Measurements from ENCODE around the gene SEMA5B.

SEMA5B gene

DNA sequence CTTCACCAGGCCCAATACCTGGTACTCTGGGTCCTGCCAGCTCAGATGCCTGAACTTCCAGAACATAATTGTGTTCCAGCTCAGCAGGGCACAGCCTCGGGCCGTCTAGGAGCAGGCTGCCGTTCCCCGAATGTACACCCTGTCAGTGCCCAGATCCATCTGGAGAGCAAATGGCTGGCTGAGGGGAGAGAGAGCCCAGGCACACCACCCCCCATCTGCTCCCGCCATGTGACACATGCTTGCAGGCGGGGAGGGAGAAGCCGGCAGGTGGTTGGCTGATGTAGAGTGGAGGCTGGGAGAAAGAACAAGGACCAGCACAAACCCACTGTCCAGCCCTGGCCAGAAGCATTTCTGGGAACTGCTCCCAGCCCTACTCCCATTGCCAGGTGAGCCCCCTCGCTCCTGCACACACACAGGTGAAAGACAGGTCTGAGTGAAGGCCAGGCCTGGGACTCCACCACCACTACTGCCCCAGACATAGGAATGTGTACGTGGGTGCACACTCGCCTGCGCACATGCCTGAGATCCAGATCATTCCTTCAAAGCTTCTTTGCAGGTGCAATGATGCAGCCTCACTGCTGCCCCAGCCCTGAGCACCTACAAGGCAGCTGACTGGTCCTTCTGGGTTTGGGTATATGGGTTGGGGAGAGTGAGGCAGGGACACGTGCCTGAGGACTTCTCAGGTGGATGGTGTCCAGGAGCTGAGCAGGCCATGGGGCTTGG, 53.5 kb downstream of the SEMA5B start:
- DNase-seq = peak in 1 of 2 experiments; percentile 48

DNA sequence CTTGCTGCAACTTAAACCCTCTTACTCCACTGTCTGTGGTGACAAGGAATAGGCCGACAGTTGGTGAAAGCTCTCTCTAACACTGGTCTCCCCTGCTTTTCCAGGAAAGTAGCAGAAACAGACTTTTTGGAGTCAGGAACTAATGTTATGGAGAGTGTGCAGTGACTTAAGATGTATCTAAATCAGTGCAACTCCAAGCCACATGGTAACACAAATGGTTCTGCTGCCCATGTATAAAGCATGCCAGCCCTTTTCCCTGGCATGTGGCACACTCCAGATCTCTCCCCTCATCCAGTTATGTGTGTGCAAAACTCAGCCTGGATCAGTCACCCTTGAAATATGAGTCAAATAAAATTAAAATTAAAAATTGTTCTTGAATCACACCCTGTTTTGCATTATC, 55.4 kb downstream of the SEMA5B start:
- no peak for DNase-seq

DNA sequence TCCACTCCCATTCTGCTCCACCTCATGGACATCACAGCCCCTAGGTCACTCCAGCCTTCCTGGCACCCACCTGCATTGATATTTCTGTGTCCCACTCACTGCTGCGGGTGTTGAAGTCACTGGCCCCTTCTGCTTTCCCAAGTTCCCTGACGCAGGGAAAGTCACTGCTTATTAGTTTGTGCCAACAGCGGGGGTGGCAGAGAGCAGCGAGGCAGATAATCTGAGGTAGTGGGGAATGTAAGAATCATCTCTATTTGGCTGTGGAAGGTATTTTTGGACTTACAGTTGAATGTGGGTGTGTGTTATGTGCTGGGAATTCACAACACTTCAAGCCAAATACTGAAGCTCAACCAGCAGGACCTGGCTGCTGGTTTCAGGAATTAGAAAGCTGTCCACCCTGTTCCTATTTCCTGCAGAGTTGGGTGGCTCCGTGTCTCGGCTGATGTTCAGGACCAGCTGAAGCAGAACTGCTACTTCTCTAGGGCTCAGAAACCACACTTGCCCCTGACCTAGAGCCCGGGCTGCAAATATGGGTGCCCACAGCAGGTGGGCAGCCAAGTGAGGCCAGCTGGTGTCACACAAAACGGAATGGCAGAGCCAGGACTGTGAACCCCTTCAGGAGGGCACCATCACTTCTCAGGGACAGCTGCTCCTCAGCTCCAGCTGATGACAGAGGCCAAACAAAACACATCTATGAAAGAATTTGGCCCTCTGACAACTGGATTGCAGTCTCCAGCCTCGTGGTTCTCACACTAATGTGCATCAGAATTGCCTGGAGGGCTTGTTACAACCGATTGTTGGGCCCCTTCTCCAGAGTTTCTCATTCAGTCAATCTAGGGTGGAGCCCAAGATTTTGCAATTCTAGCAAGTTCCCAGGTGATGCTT, 57.7 kb downstream of the SEMA5B start:
- peak in 1 of 2 experiments; percentile 51 for DNase-seq

DNA sequence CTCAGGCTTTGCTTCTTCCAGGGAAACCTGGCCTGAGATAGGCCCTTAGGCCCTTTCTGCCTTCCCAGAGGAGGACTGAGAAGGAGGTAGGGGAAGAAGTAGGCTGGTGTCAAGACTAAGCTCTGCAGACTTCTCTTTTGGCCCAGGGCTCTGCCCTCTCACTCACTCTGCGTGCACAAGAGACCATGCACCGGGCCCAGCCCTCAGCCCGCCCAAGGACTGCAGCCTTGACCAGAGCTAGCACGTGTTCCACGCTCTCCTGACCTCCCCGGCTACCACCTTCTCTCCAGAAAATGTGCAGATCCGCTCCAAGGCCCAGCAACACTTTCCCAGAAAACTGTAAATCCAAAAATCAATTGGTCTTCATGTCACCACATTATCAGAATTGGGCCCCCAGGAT, 59.8 kb downstream of the SEMA5B start:
- DNase-seq = no peak

DNA sequence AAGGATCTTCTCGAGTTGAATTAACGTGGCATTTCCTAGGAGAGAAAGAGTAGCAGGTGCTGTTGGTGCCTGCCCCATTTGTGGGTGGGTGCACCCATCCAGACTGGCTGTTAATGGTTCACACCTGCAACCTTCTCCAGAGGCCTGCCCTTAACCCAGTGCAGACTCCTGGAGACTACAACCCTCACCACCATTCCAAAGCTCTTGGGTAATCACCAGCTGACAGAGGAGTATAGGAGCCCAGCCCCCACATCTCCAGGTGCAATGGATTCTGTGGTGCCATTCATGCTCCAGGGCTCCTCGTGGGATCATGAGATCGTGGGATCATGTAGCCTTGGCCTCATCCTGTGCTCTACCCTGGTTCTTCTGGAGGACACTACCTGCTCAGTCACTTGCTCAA, 60.2 kb downstream of the SEMA5B start:
- no peak for DNase-seq

DNA sequence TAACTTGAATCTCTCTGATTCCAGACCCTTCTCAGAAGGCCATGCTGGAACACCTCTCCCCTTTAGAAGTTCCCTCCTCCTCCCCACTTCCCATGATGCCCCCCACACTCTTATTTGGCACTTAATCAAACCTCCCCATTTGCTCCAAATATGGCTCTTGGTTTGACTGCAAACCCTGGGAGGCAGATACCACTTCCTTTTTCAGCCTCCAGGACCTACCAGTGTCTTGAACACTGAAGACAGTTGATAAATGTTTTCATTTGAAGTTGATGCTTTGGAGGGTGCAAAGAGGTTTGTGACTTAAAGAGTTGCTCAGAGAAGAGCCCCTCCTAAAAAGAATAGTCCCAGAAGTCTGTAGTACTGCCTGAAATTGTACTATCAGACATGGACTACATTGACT, 61.5 kb downstream of the SEMA5B start:
- DNase-seq = no peak

DNA sequence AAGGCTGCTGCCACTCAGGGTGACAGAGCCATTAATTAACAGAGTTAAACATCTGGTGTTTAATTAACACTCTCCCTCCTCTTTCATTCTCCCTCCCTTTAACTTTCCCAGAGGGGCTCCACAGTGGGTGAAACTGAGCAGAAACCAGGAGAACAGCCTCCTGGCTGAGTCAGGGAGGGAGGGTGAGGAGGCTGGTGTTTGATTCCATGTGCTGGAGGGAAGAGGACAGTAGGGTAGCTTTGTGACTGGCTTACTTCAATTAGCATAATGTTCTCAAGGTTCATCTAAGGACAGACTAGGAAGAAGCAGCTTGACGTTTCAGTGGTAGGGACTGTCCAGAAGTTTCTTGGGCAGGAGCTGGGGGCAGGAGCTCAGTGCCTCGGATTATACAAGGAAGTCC, 62.8 kb downstream of the SEMA5B start:
- no peak for DNase-seq

DNA sequence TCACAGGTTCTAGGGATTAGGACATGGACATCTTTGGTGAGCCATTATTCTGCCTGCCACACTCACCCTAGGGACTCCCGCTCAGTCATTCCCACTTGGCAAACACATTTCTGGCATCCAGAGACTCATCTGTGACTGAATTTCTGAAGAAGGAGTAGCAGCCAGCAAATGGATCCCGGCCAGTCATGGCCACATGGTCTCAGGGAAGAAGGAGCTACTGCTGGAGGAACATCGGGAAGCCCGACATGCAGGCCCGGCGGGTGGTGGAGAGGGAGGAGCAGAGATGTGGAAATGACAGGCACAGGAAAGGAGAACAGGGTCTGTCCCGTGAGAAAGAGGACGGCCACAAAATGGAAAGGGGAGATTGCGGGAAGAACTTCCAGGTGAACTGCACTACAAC, 65.4 kb downstream of the SEMA5B start:
- DNase-seq = no peak

DNA sequence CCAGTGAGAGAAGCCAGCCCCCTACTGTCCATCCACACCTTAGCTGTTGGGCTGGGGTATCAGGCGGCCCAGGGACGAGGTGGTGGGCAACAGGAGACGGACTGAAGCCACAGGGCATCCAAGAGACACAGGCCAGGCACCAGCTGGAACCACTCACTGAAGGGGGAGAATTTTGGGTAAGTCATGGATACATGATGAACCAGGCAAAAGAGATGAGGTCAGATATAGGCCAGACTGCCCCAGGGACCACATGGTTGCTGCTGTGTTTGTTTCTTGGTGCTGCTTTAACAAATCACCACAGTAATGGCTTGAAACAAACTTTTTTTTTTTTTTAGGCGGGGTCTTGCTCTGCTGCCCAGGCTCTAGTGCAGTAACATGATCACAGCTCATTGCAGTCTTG, 66.4 kb downstream of the SEMA5B start:
- no peak for DNase-seq

DNA sequence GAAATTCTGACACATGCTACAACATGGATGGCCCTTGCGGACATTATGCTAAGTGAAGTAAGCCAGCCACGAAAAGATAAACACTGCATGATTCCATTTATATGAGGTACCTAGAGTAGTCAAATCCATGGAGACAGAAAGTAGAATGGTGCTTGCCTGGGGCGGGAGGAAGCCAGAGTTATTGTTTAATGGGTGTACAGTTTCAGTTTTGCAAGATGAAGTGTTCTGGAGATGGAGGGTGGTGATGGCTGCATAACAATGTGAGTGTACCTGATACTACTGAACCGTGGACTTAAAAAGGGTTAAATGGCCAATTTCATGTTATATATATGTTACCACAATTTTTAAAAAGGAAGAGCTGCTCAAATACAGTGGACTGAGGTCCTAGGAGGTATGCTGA, 66.9 kb downstream of the SEMA5B start:
- no peak for DNase-seq

DNA sequence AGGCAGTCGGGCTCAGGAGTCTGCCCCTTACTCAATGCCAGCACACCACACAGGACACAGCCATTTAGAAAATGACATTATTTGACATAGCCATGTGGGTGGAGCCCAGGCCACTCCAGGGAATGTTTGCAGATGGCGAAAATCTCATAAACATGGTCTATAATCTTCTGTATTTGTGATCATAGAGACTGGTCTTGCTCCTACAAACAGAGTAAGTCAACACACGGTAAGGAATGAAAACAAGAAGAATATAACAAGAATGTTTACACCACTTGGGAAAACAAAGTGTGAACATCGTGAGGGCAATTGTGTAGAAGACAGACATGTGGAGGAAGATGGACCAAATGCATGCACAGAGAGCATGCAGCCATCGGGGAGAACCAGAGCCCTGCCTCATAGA, 68.2 kb downstream of the SEMA5B start:
- DNase-seq = no peak

DNA sequence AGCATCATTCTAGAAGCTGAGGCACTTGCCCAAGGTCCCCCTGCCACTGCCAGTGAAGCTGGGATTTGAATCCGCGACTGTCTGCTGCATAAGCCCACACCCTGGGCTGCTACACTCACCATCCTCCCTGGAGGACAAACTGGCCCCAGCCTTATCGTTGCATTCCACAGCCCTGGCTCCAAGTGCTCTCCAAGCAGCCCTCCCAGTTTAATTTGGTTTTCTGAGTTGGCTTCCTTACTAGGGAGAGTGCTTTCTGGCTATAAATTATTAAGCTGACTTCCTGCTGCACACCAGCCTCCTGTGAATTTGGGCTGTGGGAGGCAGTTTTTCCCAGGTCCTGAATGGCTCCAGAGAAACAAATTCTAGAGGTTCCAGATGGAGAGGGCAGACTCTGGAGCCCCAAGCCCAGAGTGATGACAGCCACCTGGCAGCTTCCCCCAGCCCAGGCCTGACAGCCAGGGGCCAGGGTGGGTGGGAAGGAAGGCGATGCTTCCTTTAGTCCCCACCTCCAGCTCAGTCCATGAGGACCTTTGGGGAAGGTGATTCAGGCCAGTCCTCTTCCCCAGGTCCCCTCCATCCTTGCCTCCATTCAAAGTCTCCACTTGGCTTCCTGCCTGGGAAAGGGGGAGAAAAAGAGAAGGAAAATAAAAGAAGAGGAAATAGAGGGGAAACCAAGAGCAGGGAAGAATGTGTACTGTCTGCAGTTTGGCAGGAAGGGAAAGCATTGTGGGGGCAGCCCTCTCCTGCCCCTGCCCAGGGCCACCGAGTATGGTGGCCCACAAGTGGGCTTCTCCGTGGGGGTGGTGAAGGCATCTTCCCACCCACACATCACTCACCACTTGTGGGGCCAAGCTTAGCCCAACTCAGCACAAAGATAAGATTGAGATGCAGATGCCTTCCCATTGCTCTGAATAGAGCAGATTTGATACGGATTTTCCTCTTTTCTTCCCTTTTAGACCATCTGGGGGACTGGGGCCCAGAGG, 69.6 kb downstream of the SEMA5B start:
- no peak for DNase-seq

DNA sequence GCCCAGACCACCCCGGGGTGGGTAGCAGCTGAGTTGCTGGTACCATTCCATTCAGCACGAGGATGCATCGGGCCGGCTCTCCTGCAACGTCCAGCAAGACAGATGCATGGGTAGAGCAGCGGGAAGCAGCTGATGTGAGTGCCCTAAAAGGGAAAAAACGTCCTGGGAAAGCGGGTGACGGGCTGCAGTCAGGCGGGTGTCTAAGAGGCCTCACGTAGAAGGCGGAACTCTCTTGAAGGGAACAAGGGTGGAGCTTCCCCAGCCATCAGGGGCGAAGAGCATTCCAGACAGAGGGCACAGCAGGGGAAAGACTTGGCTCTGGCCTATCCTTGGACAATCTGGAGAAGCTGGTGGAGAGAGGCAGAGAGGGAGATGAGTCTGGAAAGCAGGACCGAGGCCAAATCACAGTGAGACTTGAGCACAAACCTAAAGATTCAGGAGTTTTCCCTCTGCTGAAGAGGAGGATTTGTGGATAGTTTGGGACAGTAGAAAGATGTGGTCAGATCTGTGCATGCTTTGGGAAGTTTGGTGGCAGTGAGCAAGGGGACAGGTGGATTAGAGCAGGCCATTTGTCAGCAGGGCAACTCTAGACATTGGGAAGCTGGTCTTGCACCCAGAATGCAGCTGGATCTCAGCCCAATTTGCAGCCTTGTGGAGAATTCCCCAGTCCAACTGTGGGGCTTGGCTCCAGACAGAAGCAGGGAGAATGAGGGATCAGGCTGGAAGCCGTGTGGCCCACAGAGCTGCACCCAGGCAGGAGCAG, 70.7 kb downstream of the SEMA5B start:
- no peak for DNase-seq

DNA sequence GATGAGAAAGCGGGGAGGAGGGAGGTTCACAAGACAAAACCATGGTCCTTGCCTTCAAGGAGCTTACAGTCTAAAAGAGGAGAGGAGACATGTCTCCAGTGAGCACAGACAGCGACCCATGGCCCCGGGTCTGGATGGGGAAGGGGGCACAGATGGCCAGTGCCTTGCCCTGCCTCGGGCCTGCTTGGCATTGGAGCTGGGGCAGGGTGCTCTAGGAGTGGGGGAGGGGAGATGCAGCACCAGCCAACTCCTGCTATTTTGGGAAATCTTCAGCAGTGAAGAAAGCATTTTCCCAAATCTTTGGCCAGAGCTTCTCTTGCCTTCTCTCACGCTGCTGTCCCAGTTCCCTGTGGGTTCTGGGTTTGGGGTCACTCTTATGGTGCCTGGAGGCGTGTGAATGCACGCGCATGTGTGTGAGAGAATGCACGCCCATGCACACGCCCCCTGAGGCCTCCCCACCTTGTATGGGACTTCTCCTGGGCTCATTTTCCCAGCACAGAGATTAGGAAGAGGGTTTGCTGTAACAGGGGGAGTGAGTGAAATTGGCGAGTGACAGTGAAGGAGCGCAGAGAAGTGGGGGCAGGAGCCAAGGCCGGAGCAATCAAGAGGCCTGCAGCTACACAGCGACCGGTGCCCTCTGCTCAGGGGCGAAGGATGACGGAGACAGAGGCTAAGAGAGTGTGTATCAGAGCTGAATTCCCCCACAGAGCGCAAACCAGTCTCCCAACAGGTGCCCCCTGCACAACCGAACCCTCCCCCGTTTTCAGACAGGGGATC, 71.5 kb downstream of the SEMA5B start:
- DNase-seq = no peak

DNA sequence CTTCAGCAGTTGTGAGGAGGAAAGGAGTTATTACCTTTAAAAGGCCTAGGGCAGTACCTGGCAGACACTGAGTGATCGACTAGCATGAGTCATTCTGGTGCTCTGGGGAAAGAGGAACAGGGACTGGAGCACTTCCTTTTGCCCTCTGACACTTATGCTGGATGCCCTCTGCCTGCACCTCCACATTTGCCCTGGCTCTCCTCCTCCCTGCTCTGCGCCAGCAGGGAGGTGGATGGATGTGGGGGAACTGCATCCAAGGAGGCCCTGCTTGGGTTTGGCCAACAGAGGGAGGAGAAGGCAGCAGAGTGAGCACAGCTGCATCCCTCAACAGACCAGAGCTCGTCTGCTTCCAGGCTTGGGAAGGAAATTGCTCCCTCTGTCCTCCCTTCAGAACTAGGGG, 75.0 kb downstream of the SEMA5B start:
- no peak for DNase-seq

DNA sequence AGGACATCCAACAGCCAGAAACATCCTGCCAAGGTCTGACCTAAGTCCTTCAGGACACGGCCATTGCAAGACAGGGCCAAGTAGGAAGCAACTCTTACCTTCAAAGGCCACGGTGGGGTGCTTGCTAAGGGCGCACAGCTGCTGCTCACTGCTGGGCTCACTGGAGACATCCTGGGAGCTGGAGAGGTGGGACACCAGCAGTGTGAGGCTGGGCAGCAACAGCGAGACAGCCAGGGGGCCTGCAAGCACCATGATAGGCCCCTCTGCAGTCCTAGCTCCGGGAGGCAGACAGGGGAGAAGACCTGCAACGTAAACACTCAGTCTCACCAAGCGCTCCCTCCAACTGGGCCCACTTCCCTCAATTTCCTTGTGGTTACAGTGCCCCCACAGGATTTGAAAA, 79.2 kb downstream of the SEMA5B start:
- no peak for DNase-seq

DNA sequence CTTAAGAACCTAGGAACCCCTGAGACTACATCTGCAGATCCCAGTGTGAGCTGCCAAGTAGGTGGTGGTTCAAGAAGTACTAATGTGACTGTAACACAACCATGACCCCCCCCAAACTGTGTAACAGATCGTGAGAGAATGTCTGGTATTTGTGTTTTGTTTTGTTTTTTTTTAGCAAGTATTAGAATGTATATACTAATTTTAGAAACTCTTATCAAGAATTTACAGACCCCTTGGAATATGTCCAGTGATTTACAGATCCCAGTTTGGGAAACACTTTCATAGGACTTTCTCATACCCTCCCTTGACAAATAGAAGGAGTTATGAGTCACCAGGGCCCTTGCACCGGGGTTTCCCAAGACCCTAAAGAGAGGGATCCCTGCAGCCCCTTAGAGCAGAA, 79.8 kb downstream of the SEMA5B start:
- no peak for DNase-seq

DNA sequence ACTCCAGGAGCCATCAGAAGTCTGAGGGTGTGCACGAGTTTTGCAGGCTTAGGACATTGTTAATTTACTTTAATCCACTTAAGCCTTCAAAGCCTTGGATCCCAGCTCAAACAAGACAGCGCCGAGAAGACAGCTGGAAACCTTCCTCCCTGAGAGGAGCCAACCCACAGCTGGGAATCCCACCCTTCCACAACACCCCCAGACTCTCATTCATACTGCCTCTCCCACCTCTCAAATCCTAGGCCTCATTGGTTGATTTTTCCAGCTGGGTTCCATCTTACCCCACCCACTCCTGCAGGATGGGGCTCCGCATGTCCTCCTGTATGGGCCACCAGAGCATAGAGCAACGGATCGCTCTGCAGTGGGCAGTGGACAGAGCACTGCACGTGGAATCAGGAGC, 80.4 kb downstream of the SEMA5B start:
- DNase-seq = no peak

DNA sequence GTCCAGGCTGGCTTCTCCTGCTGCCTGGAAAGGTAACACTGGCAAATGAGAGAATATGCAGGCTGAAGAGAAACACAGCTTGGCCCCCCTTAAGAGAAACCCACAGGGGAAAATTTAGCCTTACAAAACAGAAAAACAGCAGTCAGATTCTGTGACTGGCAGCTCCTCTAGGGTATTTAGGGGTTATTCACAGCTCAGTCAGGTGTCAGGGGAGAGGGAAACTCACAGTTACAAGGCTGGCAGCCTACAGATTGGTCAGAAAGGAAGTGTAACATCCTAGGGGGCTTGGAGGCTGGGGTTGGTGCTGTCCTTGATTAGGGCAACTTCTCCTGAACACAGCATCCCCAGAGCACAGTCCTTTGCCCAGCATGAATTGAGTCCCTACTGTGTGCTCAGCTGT, 81.4 kb downstream of the SEMA5B start:
- no peak for DNase-seq

DNA sequence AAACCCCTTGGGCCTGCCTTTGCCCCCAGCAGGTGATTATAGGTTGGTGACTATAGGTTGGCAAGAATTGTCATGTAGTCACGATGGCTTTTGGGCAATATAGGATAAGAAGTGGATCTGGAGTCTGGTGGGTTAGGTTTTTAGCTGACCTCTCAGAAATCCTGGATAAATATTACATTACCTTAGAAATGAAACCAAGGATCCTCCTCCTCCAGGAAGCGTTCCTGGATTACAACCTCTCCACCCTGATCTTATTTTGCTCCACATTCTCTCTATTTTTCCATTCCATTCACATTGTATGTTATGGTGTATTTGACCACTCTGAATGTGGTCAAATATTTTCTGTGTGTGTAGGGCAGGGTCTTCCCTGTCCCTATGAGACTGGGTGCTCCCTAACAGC, 82.3 kb downstream of the SEMA5B start:
- DNase-seq = no peak

DNA sequence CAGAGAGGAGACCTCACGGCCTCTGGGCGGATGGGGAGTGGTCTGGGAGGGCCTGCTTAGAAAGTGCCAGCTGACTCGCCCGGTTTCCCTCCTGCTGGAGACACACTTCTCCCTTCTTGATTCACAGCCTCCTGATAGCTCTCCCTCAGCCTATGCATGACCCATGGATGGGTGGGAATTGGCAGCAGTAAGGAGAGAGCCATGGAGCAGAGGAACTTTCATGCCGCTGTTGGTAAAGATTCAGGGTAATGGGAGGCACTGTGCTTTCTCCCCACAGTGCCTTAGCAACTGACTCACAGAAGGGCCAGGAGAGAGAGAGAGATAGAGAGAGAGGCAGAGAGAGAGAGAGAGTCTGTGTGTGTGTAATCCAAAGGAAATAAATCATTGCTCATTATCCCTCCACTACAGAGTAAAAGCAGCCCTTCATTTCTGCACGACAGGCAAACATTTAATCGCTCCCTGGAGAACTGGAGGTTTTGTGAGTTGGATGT, 82.8 kb downstream of the SEMA5B start:
- DNase-seq = no peak

DNA sequence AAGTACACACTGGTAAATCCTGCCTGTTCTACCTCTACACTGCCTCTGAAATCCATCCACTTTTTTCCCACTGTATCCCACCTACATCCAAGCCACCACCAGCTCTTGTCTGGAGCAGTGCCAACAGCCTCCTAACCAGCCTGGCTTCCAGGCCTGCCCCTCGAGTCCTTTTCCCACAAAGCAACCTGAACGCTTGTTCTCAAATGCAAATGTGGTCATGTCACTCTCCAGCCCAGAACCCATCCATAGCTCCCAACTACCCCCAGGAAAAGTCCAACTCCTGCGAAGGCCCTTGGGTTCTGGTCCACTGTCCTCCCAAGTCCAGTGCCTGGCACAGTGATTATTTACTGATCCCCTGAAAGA, 83.8 kb downstream of the SEMA5B start:
- DNase-seq = no peak
